ENCODE data around the gene DNLZ.
"Not testable (repeated sequence)": the region's sequence is repeated elsewhere in the genome, so short reads cannot be mapped to it uniquely, and the experiment has no call there.

Gene DNLZ

DNA sequence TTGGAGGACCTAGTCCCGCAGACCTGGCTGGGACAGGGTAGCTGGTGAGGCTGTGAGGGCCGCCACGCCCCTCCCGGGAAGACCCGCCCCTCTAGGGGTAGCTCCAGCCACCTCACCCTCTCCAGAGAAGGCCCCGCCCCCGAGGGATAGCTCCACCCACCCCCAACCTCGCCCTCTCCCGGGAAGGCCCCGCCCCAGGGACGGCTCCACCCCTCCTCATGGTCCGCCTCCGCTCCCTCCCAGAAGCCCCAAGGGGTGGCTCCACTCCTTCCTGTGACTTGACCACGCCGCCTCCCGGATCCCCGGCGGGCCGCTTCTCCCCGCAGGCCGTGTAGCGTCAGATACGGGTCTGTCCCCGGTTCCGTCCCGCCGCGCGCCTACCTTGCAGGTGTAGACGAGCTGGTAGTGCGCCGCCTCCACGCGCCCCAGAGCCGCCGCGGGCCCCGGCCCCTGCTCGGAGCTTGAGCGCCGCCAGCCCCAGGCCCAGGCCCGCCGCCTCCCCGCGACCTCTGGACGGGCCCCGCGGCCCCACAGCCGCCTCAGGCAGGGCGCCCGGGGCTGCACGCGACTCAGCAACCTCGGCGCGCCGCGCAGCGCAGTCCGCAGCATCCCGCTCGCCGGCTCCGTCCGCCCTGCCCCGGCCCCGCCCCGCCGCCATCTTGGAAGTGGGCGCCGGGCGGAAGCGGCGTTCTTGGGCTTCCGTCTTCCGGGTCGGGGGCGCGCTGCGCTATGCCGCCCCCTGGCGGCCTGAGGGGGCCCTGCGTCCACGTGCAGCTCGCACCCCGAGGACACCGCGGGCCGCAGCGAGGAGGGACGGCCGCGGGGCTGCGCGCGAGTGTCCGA lies at the start of gene DNLZ:
TSS of gene DNLZ (minus strand) at position 639 of the 843 bp plus-strand sequence. CDS start at position 609, 30 bp downstream.
- peak; percentile 99 for DNase-seq

DNA sequence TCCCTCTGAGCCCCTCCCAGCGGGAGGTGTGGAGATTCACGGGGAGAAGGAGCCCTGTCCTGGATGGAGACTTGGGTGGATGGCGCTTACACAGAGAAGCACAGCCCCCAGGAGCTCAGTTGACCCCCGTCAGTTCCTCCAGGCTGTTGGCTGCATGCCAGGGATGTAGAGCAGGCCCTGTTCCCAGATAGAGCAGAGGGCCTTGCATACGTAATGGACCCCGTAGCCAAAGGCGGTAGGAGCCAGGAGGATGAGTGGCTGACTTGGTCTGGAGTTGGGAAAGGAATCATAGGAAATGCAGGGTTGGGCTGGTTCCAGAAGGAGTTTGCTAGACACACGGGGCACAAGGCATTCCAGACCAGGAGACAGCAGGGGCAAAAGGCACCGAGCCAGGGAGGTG lies 49.4 kb upstream of the DNLZ start:
- no peak for DNase-seq

GRCh38 chr9:136411378-136411777 lies 47.8 kb upstream of the DNLZ start:
- no peak for DNase-seq

- DNase-seq, result peak; percentile 96
Observed at GRCh38 chr9:136410500-136411287, 47.1 kb upstream of the DNLZ start, which contains the start of the genes ENTR1 and PMPCA. TSS of gene ENTR1 (minus strand) at chr9:136410614. CDS start at chr9:136410397, 217 bp downstream. TSS of gene PMPCA (plus strand) at chr9:136410658. CDS start at chr9:136410669, 11 bp downstream.

DNA sequence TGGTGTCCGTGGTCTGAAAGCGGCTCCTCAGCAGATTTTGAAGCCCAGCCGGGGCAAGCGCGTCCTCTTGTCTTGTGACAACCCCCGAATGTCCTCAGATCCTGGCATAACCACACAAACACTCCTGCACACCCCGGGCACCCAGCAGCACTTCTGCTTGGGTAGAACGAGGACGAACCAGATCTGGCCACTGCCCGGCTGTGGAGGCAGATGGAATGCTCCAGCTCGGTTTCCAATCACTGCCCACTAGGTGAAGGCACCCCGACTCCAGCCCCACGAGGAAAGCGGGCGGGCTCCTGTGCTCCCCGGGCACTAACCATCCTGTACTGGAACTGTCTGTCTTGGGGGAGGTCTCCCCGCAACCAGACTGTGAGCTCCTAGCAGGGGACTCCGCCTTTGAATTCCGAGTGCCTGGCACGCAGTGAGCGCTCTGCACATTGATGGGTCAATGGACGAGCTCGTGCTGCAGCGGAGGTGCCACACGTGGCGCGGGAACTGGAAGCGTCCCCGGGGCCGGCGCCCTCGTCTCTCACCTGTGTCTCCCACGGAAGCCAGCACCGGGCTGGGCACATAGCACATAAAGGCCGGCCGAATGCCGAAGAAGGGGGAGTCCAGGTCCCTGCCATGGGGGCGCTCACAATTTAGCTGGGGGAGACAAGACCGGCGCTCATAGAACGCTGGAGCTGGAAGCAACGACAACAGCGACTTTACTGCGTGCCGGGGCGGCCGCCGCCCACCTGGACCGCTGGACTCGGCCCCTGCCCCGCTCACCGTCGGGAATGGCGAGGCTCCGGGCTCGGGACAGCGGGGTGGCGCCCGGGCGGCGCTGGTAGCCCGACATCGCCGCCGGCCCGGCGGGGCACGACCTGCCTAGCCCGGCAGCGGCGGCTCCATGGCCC lies 46.3 kb upstream of the DNLZ start:
- peak; percentile 70 for DNase-seq

DNA sequence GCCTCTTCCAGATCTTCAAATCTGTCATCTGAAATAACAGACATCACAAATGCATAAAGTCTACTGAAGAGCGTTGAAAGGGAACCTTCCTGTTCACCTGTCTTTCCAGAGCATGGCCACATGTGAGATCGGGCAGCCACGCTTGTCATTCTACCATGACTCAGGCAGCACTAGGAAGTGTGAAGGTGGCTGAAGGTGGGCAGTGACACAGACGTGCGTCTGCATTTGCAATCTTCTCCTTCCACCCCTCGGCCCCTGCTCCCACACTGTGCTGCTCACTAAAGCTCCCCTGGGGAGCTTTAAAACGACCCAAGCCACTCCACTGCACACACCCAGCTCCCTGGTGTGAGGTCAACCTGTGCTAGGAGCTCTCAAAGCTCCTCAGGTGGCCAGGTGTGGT lies 44.4 kb upstream of the DNLZ start:
- DNase-seq, result no peak

DNA sequence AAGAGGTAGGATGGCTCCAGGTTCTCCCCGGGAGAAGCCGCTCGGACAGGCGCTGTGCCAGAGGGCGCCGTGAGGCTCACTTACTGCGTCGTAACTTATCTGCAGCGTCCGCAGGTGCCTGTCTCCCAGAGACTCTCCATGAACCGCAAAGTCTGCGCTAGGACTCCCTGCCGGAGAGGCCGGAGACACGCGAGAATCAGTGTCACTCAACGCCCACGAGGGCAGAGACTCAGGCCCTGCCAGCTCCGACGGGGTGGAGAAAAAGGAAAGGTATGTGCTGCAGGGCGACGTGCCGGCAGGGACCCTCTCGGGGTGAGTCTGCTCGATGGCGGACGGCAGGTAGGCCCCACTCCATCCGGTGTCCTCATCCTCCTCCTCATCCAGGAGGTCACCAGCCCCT lies 43.5 kb upstream of the DNLZ start:
- DNase-seq, result not testable (repeated sequence)

DNA sequence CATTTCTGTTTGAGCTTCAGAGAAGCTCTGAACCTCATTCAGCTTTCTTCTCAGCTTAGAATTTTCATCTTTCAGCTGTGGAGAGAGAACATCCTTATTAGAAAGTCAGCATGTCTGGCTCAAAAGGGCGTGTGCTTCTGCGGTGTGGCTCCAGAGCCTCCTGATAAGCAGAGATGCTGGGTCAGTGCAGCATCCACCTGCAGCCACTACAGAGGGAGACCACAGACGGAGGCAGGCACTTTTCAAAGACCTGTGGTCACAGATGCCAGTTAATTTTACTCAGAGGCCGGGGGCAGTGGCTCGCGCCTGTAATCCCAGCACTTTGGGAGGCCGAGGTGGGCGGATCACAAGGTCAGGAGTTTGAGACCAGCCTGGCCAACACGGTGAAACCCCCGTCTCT lies 42.4 kb upstream of the DNLZ start:
- DNase-seq, result not testable (repeated sequence)

- DNase-seq, result no peak
Observed at GRCh38 chr9:136405481-136405880, 41.9 kb upstream of the DNLZ start.

GRCh38 chr9:136404801-136405136 lies 41.2 kb upstream of the DNLZ start:
- no peak for DNase-seq

DNA sequence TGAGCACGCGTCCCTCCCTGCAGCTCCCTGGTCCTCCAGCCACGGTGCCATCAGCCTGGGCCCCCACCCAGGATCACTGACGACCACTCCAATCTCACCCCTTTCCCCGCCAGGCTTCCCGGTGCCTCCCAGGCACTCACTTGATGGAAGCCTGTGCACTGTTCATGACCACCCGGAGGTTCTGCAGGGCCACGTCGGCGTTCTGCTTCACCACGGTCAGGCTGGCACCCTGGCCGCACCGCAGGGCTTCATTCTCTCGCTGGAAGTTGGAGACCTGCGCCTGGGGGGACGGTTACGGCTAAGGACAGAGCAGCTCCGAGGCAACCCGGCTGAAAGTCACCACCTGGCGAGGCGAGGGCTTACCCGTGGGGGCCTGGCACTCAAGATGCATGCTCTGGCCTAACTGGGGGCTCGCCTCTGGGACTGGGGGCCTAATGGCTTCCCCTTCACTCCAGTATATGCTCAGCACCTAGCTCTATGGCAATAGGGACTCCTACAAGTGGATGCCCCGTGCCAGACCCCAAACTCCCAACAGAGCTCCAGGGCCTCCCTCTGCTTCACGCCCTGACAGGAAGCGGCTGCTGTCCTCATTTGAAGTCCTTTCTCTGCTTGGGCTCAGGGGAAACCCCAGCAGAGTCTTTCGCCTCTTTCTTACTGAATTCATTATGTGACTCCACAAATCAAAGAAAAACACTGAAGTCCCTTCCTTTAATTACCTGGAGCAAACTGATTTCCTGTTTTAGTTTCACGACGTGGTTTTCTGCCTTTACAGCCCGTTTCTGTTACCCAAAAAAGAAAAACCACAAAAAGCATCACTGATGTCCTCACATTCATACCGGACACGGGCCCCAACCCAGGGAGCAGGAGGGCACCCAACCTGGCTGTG lies 40.6 kb upstream of the DNLZ start:
- no peak for DNase-seq

DNA sequence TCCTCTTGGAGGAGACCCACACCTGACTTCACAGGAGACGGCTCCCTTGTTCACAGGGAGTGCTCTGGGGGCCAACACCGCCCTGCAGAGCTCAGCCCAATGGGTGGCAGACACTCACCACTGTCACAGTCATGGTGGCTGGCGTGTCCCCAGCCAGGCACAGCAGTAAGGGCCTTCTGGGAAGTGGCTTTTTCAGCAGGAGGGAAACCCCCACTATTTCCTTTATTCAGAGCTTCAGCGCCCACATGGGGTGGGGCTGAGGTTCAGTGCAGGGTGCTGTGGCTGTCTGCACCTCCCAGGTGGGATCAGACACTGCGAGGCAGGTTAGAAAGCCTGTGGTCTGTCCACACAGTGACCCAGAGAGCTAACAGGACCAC lies 40.0 kb upstream of the DNLZ start:
- DNase-seq, result no peak

DNA sequence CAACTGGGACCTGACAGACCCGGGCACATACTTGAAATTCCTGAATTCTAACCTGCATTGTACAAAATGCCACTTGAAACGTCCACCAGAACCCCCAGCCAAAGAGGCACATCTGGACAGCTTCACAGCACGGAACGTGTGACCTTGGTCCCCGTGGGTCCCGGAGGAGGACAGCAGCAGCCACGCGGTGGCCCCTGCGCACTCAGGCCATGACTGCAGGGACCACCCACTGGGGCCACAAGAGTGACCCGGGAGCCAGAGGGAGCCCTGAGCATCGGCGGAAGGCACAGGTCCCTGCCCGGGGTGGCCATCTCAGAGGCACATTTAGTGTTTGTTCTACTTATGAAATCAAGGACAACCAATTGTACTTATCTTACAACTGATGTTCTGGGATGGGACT lies 38.5 kb upstream of the DNLZ start:
- no peak for DNase-seq

- DNase-seq, result no peak
Observed at GRCh38 chr9:136401173-136401922, 37.8 kb upstream of the DNLZ start.

DNA sequence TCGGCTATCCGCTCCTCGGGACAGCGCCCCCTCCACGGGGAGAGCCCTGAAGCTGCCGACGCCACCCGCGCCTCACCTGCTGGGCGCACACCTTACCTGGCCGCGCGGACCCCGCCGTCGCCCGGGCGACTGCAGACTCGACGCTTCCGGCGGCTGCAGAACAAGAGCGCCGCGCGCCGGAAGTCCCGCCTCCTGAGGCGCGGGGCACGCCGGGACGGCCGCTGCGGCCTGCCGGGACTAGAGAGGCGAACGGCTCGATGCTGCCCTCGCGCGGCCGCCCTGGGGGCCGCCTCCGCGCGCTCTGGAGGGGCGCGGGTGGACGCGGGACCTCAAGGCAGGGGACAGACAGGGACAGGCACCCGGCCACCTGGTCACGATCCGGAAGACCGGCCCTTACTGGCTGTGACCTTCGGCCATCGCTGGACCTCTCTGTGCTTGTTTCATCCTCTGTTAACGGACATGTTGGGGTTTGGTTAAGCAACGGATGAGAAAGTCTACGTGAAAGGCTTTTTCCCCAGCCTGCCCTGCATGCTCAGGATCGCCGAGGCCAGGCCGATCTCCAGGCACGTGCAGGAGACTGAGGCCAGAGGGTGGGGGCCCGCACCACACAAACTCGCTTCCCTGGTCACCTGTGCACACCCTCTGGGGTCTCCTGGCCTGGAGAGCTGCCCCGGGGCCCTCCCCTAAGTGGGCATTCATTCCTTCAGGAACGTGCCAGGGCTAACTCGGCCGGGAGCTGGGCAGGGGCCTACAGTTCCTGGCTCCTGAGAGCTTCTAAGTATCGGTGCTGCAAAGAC lies 36.7 kb upstream of the DNLZ start, which contains the start of gene SNAPC4:
TSS of gene SNAPC4 (minus strand) at position 133 of the 797 bp plus-strand sequence. CDS start 1,742 bp downstream, outside the sequence.
- DNase-seq, result peak; percentile 95

DNA sequence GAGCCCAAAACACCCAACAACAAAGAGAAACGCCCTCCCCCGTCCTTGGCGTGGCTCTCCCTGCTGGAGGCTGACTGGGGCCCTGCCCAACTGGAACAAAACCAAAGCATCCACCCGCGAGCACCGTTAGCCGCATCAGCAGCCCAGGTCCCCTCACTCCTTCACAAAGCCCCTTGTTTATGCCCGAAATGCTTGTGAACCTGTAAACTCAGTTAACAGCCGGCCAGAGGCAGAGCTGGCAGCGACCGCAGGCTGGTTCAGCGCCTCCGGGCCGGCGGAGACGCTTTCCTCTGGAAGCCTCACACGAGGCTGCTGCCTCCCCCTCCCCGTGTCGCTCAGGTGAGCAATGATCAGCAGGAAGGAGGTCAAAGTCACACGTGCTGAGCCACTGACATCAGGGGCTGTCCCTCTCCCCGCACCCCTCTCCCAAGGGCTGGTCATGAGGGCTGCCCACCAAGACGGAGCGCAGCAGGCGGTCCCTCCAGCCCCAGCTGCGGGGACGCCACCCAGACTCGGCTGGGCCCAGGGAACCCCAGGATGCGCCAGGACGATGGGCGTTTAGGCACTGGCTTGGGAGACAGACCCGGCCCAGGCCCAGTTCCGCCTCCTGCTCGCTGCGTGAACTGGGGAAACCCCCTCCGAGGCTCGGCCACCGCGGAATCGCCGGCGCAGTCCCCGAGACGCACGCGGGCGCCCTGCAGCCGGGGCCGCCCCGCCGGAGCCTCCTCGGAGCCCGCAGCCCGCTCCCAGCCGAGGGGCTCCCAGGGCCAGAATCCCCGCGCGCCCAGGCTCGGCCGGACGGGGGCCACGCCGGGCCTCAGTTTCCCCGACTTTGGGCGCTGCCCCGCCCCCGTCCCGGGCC lies 35.9 kb upstream of the DNLZ start:
- DNase-seq, result no peak

DNA sequence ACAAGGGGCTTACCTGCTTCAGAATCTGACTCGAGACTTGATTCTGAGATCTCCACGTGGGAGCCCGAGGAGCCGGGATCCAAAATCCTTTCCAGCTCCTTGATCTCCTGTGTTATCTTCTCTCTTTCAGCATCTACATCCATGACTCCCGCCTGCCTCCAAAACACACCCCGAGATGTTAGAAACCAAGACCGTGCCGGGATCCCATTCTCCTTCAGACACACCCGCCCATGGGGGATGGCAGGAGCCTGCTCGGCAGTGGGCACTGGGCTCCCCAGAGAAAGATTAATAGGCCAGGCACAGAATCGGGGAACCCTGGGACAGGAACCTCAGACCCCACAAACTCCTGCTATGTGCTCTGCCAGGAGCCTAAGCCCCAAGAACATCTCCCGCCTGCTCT lies 34.7 kb upstream of the DNLZ start:
- no peak for DNase-seq

DNA sequence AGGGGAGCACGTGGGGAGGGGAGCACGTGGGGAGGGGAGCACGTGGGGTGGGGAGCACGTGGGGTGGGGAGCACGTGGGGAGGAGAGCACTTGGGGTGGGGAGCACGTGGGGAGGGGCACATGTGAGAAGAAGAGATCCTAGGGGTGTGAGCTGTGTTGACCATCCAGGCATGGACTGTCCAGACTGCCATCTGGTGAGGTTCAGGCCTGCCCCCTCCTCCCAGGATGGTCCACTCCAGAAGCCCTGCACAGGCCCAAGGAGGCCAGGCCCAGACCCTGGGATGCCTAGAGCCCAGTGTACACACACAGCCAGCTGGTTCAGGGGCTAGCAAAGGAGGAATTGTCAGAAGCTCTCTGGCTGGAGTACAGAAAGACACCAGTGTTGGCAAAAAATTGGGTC lies 34.1 kb upstream of the DNLZ start:
- no peak for DNase-seq

DNA sequence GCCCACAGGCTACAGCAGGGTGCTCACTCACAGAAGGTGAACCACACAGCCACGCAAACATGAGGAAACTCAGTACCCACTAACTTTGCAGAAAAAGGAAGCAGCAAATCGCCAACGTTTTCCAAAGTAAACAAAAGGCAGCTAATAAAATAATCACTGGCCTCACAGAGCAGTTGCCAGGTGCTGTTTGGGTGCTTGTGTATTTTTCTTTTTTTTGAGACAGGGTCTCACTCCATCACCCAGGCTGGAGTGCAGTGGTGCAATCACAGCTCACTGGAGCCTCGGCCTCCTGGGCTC lies 32.6 kb upstream of the DNLZ start:
- no peak for DNase-seq
